Fibroblast of lung (primary cell): ENCODE data around the gene ANO2. TPM values are rescaled to one million over a fixed set of nuclear protein-coding genes. Genes with fewer than 3 reads are reported as not detected.

Experiments used
- DNase-seq, 2 donors: peaks; one replicate each; pipeline versions ENCODE4 v3.0.0 to v3.0.0-alpha.2; 2010; ENCODE audit warnings: low read depth in 2 of 2
- H2AFZ ChIP-seq: 2 replicates; pipeline ENCODE4 v1.5.1; 2012; ENCODE audit warnings: low read length, control low read depth, inconsistent platforms
- H3K27ac ChIP-seq: 2 replicates; pipeline ENCODE4 v1.5.1; 2011; ENCODE audit warnings: low read length, control low read depth; ENCODE audit not compliant: insufficient read depth
- H3K27me3 ChIP-seq: 2 replicates; pipeline ENCODE4 v1.5.1; 2011; ENCODE audit warnings: mild to moderate bottlenecking, low read length; ENCODE audit not compliant: control insufficient read depth, insufficient read depth
- H3K36me3 ChIP-seq: 2 replicates; pipeline ENCODE4 v1.5.1; 2011; ENCODE audit warnings: low read length; ENCODE audit not compliant: control insufficient read depth, insufficient read depth
- H3K4me1 ChIP-seq: 2 replicates; pipeline ENCODE4 v1.5.1; 2011; ENCODE audit warnings: low read length; ENCODE audit not compliant: control insufficient read depth, insufficient read depth; ENCODE audit errors: extremely low read depth
- H3K4me2 ChIP-seq: 2 replicates; pipeline ENCODE4 v1.5.1; 2011; ENCODE audit warnings: low read length, control low read depth; ENCODE audit not compliant: insufficient read depth; ENCODE audit errors: extremely low read depth
- H3K4me3 ChIP-seq, 4 experiments: fragments of 200-600 bp in 1 of 4; sonication (generic) in 1 of 4; replicated peaks in 1 of 4; 2 replicates each; pipeline ENCODE4 v1.5.1; 2011 to 2016; ENCODE audit warnings: low read length in 4 of 4, low read depth in 3 of 4, mild to moderate bottlenecking in 3 of 4, control low read depth in 2 of 4, inconsistent platforms in 1 of 4, mixed read lengths in 1 of 4; ENCODE audit not compliant: insufficient read depth in 1 of 4; ENCODE audit errors: control extremely low read depth in 1 of 4
- H3K79me2 ChIP-seq: 2 replicates; pipeline ENCODE4 v1.5.1; 2012; ENCODE audit warnings: mild to moderate bottlenecking, low read length, inconsistent platforms; ENCODE audit not compliant: control insufficient read depth, insufficient read depth
- H3K9ac ChIP-seq: 2 replicates; pipeline ENCODE4 v1.5.1; 2011; ENCODE audit warnings: mild to moderate bottlenecking, low read length, control low read depth; ENCODE audit not compliant: insufficient read depth
- H3K9me3 ChIP-seq: 2 replicates; pipeline ENCODE4 v1.5.1; 2012; ENCODE audit warnings: low read depth, low read length; ENCODE audit not compliant: control insufficient read depth, insufficient read depth
- H4K20me1 ChIP-seq: 2 replicates; pipeline ENCODE4 v1.5.1; 2011; ENCODE audit warnings: low read length; ENCODE audit not compliant: control insufficient read depth, insufficient read depth; ENCODE audit errors: extremely low read depth
- CTCF ChIP-seq, 2 donors: IDR thresholded peaks in 1 of 2; conservative IDR thresholded peaks in 1 of 2; 1 replicate in 1 of 2; 2 replicates in 1 of 2; pipeline ENCODE4 v1.5.1; 2011 to 2012; ENCODE audit warnings: low read length in 2 of 2, control low read depth in 1 of 2, inconsistent platforms in 1 of 2, low read depth in 1 of 2, mild to moderate bottlenecking in 1 of 2
- EZH2 ChIP-seq: IDR thresholded peaks from 2 replicates; pipeline ENCODE4 v1.5.1; 2012; ENCODE audit warnings: low read length, control low read depth, mild to moderate bottlenecking; ENCODE audit errors: missing control alignments
- polyA plus RNA-seq, 2 donors: library from polyadenylated mRNA; depleted of rRNA in 1 of 2; stranded (reverse) in 1 of 2; unstranded in 1 of 2; fragments of >200 nt; gene quantifications; 2 replicates each; pipeline ENCODE4 v1.2.1, GENCODE V29; 2011 to 2012; ENCODE audit warnings: missing spikeins in 1 of 2
- total RNA-seq: library from RNA; depleted of rRNA; stranded (reverse); fragments of >200 nt; gene quantifications from 2 replicates; pipeline ENCODE4 v1.2.1, GENCODE V29; 2014

Gene ANO2
- total and polyA plus RNA-seq, 2 donors (not counting 1 experiment from before 2014, with no cell fraction given): 0.15 to 0.17 TPM

- no peak for DNase-seq
- no peaks in the 10 kb centered on the region for H3K27me3 ChIP-seq
Observed at GRCh38 chr12:5523396-5524115, 421.5 kb downstream of the ANO2 start.

GRCh38 chr12:5522432-5523335 is 422.4 kb downstream of the ANO2 start:
- DNase-seq: no peak
- no peaks in the 10 kb centered on the region for H3K27me3 ChIP-seq

More at GRCh38 chr12:5523396-5524115, 421.5 kb downstream of the ANO2 start:
- Histone ChIP-seq H3K9ac (no peak overlapping the region), H3K79me2 (no peaks in the 10 kb centered on the region), H4K20me1 (no peaks in the 10 kb centered on the region), H3K36me3 (no peaks in the 10 kb centered on the region), H3K27ac (no peak overlapping the region), H3K4me2 (no peak overlapping the region), H3K4me3 (no peak overlapping the region), H3K4me1 (no peaks in the 10 kb centered on the region), H2AFZ (no peak overlapping the region), H3K9me3 (no peaks in the 10 kb centered on the region)
- TF ChIP-seq EZH2 (no peak), CTCF (conservative IDR thresholded peaks at IDR 0.05 in 1 of 2, IDR thresholded peaks at IDR 0.05 in 1 of 2; ENCODE audit: low read depth in 1 of 2, low read length in 2 of 2) (no peak)

More at GRCh38 chr12:5522432-5523335, 422.4 kb downstream of the ANO2 start:
- H3K36me3 ChIP-seq: no peaks in the 10 kb centered on the region
- H3K4me2 ChIP-seq: no peak overlapping the region
- no peaks in the 10 kb centered on the region for H3K79me2 ChIP-seq
- no peak for TF ChIP-seq EZH2
- TF ChIP-seq CTCF (conservative IDR thresholded peaks at IDR 0.05 in 1 of 2, IDR thresholded peaks at IDR 0.05 in 1 of 2; ENCODE audit: low read depth in 1 of 2, low read length in 2 of 2): no peak
- no peak overlapping the region for H3K9ac ChIP-seq
- H3K4me1 ChIP-seq: no peaks in the 10 kb centered on the region
- no peak overlapping the region for H3K27ac ChIP-seq
- no peaks in the 10 kb centered on the region for H3K9me3 ChIP-seq
- H4K20me1 ChIP-seq: no peaks in the 10 kb centered on the region
- H2AFZ ChIP-seq: no peak overlapping the region
- no peak overlapping the region for H3K4me3 ChIP-seq
